H1 (cell line): ENCODE measurements around the gene TCF7L1. TPM values are rescaled to one million over a fixed set of nuclear protein-coding genes. Genes with fewer than 3 reads are reported as not detected.

Experiments
- BCL11A ChIP-seq, 2 experiments: IDR thresholded peaks; one replicate each; pipeline ENCODE4 v1.6.1; 2011; ENCODE audit warnings: low read depth in 2 of 2, low read length in 2 of 2, mild to moderate bottlenecking in 2 of 2
- BRCA1 ChIP-seq: IDR thresholded peaks from 2 replicates; pipeline ENCODE4 v1.6.1; 2012; ENCODE audit warnings: low read depth, low read length, improper control_type of control experiment
- CHD7 ChIP-seq: fragments of 300-600 bp; sonication (generic); IDR thresholded peaks from 2 replicates; pipeline ENCODE4 v1.7.1; 2012; ENCODE audit warnings: low read length, moderate library complexity, mild to moderate bottlenecking, inconsistent platforms; ENCODE audit not compliant: insufficient replicate concordance
- CTCF ChIP-seq, 3 experiments: IDR thresholded peaks; 1 replicate in 2 of 3; 2 replicates in 1 of 3; pipeline versions ENCODE4 v1.5.1 to v1.6.1; 2011; ENCODE audit warnings: low read length in 3 of 3, mild to moderate bottlenecking in 3 of 3, inconsistent platforms in 2 of 3, low read depth in 1 of 3, moderate library complexity in 1 of 3; ENCODE audit not compliant: insufficient read depth in 1 of 3; ENCODE audit errors: control extremely low read depth in 1 of 3
- NRF1 ChIP-seq: IDR thresholded peaks from 2 replicates; pipeline ENCODE4 v1.6.1; 2011; ENCODE audit warnings: mild to moderate bottlenecking, low read depth, low read length, improper control_type of control experiment
- SP1 ChIP-seq: IDR thresholded peaks from 2 replicates; pipeline ENCODE4 v1.6.1; 2011; ENCODE audit warnings: low read depth, low read length
- TEAD4 ChIP-seq: IDR thresholded peaks from 2 replicates; pipeline ENCODE4 v1.6.1; 2012; ENCODE audit warnings: low read depth, low read length, inconsistent platforms, mixed read lengths
- polyA plus RNA-seq, 7 experiments: library from polyadenylated mRNA; depleted of rRNA in 3 of 7; stranded (reverse) in 5 of 7; unstranded in 2 of 7; fragments of >200 nt in 5 of 7; fragments of 200-250 nt in 2 of 7; gene quantifications; 1 replicate in 5 of 7; 2 replicates in 1 of 7; 4 replicates in 1 of 7; pipeline versions ENCODE4 v1.2.1 to v1.2.3, GENCODE V29; 2011 to 2013; ENCODE audit warnings: missing spikeins in 2 of 7, mixed read lengths in 2 of 7
- total RNA-seq: library from RNA; stranded (reverse); fragmentation: NEBNext Ultra II Directional; extraction: Animal tissue kit (Norgen Biotek cat#: 25700); gene quantifications from 2 replicates; pipeline ENCODE4 v1.2.1, GENCODE V29; 2021

The TCF7L1 gene
- total and polyA plus RNA-seq, 2 of the 8 experiments (the other 6 are each of a cell fraction or from before 2014, with no cell fraction given) = 27.5 to 108 TPM

GRCh38 chr2:85275984-85276540, 142.9 kb downstream of the TCF7L1 start (continued):
- TF ChIP-seq NRF1 = no peak
- TF ChIP-seq BCL11A (IDR thresholded peaks at IDR 0.05; ENCODE audit: low read depth in 2 of 2, low read length in 2 of 2) = no peak
- no peak for TF ChIP-seq BRCA1
- TF ChIP-seq TEAD4 = no peak
- TF ChIP-seq SP1 = no peak
- no peak for TF ChIP-seq CHD7
- no peak for TF ChIP-seq CTCF (IDR thresholded peaks at IDR 0.05; ENCODE audit: control extremely low read depth in 1 of 3, insufficient read depth in 1 of 3, low read depth in 1 of 3, low read length in 3 of 3)
- TF ChIP-seq, all 59 proteins: peak for 0
